NB4 (cell line): Measurements from ENCODE around the gene PSG7.
"Not testable (repeated sequence)": the region's sequence is repeated elsewhere in the genome, so short reads cannot be mapped to it uniquely, and the experiment has no call there.

Source experiments
- DNase-seq: peaks from one replicate; pipeline ENCODE4 v3.0.0; 2010; ENCODE audit warnings: low read depth
- H3K4me3 ChIP-seq: one replicate; pipeline ENCODE4 v1.5.1; 2011; ENCODE audit warnings: mild to moderate bottlenecking, low read depth, low read length, moderate library complexity
- CTCF ChIP-seq: IDR thresholded peaks from one replicate; pipeline ENCODE4 v1.5.1; 2012; ENCODE audit warnings: low read depth, low read length
- MYC ChIP-seq: IDR thresholded peaks from 2 replicates; pipeline ENCODE4 v1.6.1; 2011; ENCODE audit warnings: low read depth, low read length
- POLR2A ChIP-seq: IDR thresholded peaks from 2 replicates; pipeline ENCODE4 v1.6.1; 2011; ENCODE audit warnings: mild to moderate bottlenecking; ENCODE audit not compliant: insufficient read length; ENCODE audit errors: extremely low read depth
- TF ChIP-seq, protein P1 (sequence below): IDR thresholded peaks from 2 replicates; pipeline ENCODE4 v1.6.1; 2011; ENCODE audit warnings: low read depth, low read length

Gene PSG7

DNA sequence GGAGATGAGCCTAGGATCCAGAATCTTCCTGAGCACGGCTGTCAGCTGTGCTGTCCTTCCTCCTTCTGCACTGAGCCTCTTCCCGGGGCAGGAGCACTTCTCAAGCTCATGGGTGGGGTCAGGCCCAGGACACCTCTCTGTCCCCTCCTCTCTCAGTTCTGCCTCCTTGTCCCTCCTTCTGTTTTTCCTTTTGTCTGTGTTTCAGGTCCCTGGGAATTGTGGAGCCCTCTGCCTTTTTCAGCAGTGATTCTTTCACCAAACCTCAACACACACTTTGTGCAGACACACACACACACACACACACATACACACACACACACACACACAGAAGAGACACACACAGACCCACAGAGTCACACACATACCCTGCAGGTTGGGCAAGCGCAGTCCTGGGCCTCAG lies at the start of gene PSG7:
PSG7 (minus strand) TSS at position 101 of the 400 bp plus-strand sequence. CDS start 131 bp downstream, outside the sequence.
- DNase-seq, result not testable (repeated sequence)

GRCh38 chr19:42985588-42985987 lies 48.6 kb upstream of the PSG7 start:
- no peak for TF ChIP-seq POLR2A
- TF ChIP-seq CTCF, result no peak
- TF ChIP-seq, protein P1, sequence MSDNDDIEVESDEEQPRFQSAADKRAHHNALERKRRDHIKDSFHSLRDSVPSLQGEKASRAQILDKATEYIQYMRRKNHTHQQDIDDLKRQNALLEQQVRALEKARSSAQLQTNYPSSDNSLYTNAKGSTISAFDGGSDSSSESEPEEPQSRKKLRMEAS, result no peak
- TF ChIP-seq MYC, result no peak
- no peak overlapping the region for H3K4me3 ChIP-seq
- DNase-seq, result no peak

More for the DNA sequence above, at the start of gene PSG7:
- not testable (repeated sequence) for H3K4me3 ChIP-seq

GRCh38 chr19:42982111-42982510 lies 45.1 kb upstream of the PSG7 start:
- not testable (repeated sequence) for H3K4me3 ChIP-seq, DNase-seq

GRCh38 chr19:42971451-42971850 lies 34.4 kb upstream of the PSG7 start:
- not testable (repeated sequence) for DNase-seq, H3K4me3 ChIP-seq

- TF ChIP-seq POLR2A (no peak), CTCF (no peak), MYC (no peak)
- TF ChIP-seq, protein P1, result no peak
- DNase-seq, result no peak
- no peak overlapping the region for H3K4me3 ChIP-seq
These were observed 28.2 kb upstream of the PSG7 start for GRCh38 chr19:42965176-42965575.

- no peak overlapping the region for H3K4me3 ChIP-seq
- DNase-seq, result no peak
- TF ChIP-seq, protein P1, result no peak
- TF ChIP-seq POLR2A, result no peak
These were observed 24.1 kb upstream of the PSG7 start for GRCh38 chr19:42961119-42961518.

GRCh38 chr19:42952126-42952525 lies 15.1 kb upstream of the PSG7 start:
- not testable (repeated sequence) for H3K4me3 ChIP-seq, DNase-seq

- not testable (repeated sequence) for DNase-seq, H3K4me3 ChIP-seq
These were observed 14.5 kb upstream of the PSG7 start for GRCh38 chr19:42951476-42951875.

DNA sequence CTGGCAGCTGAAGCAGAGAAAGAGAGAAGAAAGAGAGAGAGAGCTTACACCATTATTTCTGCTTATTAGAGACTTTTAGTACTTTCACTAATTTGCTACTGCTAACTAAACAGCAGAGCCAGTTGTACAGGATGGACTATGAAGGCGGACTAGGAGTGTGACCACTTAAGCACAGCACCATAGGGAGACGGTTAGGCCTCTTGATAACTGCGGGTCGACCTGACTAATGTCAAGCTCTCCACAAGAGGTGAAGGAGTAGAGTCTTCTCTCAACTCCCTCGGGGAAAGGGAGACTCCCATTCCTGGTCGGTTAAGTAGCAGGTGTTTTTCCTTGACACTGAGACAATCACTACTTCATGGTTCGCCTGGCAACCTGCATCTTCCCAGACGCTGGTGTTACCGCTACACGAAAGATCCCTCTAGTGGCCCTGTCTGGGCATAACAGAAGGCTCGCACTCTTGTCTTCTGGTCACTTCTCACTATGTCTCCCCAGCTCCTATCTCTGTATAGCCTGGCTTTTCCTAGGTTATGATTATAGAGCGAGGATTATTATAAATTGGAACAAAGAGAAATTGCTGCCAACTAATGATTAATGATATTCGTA lies 5.3 kb upstream of the PSG7 start:
- DNase-seq, result peak; percentile 1
- TF ChIP-seq, protein P1, result no peak
- peak; percentile 35 for TF ChIP-seq CTCF
- no peak overlapping the region for H3K4me3 ChIP-seq

DNA sequence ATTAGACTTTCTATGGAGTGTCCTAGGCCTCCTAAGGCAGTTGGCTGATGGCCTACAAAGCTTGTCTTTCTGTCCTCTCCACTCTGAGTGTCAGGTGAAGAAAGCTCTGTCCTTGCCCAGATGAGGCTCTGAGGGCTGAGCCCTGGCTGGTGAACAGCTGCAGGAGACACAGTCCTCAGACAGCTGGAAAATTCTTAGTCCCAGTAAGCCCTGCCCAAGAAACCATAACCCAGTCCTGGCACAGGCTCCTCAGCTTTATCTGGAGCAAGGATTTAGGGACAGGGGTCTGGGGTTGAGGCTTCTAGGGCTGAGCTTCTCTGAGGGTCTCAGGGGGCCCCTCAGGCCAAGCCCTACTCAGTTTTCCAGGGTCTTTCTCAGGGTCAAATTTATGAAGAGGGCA lies 2.3 kb downstream of the PSG7 start:
- not testable (repeated sequence) for DNase-seq, H3K4me3 ChIP-seq

GRCh38 chr19:42934183-42934582 lies 2.8 kb downstream of the PSG7 start:
- H3K4me3 ChIP-seq, DNase-seq: not testable (repeated sequence)

GRCh38 chr19:42933412-42933811 lies 3.6 kb downstream of the PSG7 start:
- not testable (repeated sequence) for H3K4me3 ChIP-seq, DNase-seq

GRCh38 chr19:42932485-42933101 lies 4.4 kb downstream of the PSG7 start:
- DNase-seq, H3K4me3 ChIP-seq: not testable (repeated sequence)

DNA sequence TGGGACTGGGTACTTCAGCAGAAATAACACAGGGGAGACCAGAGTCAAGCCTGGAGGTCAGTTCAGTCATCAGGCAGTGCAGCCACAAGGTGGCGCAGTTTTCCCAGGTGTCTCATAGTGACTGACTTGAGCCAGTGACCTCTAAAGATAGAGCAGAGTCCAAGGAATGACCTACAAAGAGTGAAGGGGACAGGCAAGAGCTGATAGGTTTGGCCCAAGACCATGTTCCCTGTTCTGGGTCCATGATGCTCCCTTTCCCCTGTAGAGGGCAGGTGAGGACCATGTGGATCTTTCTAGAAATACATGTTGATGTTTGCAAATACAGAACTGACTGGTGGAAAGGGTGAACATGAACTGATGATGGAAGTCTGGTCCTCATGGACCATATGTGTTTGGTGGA lies 6.8 kb downstream of the PSG7 start:
- DNase-seq, H3K4me3 ChIP-seq: not testable (repeated sequence)
